GM12874 (cell line): Measurements from ENCODE around the gene EXOC4.

Experiments used
- TF ChIP-seq, protein P1 (sequence below): IDR thresholded peaks from 2 replicates; pipeline ENCODE4 v1.5.1; 2011; ENCODE audit warnings: low read depth, mild to moderate bottlenecking, control low read depth, low read length, moderate library complexity; ENCODE audit not compliant: insufficient read depth

Gene EXOC4

DNA sequence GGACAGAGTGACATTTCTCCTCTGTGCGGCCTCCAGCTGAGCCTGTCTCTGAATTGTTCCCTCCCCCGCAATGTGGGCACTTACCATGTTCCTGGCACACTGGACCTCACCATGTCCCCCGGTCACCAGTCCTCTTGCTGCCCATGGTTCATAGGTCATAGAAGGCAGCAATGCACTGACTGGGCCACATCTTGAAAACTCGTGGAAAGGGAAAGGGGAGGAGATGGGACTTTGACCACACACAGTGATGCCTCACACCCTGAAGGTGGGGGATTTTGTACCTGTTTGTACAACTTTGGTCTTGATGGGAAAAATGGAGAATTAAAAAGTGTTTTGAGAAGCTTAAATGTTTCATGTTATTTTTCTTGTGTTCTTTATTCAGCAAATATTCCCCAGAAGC lies 812.5 kb downstream of the EXOC4 start:
- TF ChIP-seq, protein P1, sequence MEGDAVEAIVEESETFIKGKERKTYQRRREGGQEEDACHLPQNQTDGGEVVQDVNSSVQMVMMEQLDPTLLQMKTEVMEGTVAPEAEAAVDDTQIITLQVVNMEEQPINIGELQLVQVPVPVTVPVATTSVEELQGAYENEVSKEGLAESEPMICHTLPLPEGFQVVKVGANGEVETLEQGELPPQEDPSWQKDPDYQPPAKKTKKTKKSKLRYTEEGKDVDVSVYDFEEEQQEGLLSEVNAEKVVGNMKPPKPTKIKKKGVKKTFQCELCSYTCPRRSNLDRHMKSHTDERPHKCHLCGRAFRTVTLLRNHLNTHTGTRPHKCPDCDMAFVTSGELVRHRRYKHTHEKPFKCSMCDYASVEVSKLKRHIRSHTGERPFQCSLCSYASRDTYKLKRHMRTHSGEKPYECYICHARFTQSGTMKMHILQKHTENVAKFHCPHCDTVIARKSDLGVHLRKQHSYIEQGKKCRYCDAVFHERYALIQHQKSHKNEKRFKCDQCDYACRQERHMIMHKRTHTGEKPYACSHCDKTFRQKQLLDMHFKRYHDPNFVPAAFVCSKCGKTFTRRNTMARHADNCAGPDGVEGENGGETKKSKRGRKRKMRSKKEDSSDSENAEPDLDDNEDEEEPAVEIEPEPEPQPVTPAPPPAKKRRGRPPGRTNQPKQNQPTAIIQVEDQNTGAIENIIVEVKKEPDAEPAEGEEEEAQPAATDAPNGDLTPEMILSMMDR = no peak

DNA sequence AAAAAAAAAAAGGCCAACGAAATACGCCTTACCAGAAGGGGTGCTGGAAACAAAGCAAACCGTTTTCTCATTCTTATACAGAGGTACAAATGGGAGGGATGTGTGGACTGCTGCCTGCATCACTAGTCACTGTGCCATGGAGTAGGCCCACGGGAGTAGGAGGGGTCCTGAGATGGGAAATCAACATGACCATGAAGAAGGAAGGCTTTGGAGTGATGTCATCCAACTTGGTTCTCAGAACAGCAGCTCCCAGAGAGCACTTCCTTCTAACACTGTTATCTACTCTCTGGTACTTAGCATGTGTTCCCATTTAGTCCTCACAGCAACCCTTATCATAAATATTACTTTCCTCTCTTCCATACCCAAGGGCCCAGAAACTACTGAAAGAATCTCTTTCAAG lies 814.3 kb downstream of the EXOC4 start:
- TF ChIP-seq, protein P1 = no peak

DNA sequence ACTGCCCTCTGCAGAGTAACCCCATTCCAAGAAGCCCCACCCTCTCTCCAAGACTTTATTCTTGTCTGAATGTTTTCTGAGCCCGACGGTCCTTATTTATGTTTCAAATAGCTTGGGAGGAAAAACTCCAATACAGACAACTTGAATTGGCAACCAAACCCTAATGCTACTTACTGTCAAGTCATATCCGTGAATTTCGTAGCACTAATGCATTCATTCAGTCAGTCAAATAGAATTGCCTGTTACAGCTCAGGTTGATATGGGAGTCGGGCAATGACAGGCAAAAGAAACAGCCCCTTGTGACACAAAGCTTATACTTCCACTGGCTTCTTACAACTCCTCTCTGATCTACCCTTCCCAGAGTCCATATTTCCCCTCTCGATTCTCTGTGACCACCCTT lies 815.8 kb downstream of the EXOC4 start:
- TF ChIP-seq, protein P1 = no peak

DNA sequence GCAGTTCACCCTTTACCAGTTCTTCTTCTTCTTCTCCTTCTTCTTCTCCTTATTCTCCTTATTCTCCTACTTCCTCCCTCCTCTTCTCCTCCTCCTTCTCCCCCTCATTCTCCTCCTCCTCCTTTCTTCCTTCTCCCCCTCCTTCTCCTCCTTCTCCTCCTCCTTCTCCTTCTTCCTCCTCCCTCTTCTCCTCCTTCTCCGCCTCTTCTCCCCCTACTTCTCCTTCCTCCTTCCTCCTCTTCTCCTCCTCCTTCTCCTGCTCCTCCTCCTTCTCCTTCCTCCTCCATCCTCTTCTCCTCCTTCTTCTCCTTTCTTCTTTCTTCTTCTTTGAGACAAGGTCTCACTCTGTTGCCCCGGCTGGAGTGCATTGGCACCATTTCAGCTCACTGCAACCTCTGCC lies 816.3 kb downstream of the EXOC4 start:
- TF ChIP-seq, protein P1 = no peak

DNA sequence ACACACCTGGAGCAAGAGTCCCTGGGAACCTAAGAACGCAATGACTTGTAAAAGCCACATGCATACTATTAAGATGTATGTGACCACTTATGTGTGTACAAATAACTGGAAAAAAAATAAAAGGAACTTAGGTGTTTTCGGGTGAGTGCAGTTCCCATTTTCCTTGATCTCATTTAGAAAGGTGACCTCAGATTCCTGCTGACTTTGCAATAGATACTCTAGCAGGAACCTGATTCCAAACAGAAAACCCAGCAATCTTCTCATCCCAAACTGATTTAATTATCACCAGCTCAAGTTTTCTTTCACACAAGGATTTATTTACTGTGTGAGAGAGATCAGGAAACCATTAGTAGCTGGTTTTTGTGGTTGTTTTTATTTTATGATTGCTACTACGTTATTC lies 817.8 kb downstream of the EXOC4 start:
- TF ChIP-seq, protein P1 = no peak

DNA sequence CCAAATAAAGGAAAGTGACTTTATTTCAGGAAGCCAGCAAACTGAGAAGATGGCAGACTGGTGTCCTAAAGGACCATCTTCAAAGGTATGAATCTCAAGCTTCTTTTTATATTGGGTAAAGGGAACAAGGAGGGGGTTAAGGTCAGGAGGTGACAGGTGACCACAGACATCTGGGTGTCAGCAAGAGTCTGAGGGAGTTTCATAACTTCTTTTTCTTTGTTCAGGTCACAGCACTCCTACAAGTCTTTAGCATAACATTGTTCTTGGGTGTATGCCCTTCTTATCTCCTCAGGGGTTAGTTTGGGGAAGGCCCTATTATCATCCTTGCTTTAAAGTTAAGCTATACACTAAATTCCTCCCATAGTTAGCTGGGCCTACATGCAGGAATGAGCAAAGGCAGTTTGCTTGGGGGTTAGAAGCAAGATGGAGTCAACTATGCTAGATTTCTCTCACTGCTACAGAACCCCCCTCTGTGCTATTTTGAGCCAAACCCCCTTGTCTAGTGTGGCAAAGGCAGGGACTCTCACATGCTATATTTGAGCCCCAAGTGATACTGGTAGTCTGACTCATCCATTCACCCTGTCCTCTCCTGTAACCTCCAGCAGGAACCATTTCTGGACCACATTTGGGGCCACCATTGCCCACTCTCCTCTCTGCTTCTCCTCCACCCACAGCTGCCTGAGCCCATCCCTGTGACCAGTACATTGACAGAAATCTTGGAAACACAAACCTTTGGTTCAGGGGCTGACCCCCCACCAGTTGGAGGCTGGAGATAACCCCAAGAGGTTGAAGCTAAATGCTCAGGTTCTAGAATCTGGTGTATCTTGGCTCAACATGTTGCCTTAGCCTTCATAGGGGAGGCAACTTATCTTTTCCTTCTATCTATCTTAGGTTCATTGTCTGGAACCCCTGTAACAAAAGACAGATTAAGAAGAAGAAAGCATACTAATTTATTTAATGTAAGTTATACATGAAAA lies 818.8 kb downstream of the EXOC4 start:
- TF ChIP-seq, protein P1 = no peak

DNA sequence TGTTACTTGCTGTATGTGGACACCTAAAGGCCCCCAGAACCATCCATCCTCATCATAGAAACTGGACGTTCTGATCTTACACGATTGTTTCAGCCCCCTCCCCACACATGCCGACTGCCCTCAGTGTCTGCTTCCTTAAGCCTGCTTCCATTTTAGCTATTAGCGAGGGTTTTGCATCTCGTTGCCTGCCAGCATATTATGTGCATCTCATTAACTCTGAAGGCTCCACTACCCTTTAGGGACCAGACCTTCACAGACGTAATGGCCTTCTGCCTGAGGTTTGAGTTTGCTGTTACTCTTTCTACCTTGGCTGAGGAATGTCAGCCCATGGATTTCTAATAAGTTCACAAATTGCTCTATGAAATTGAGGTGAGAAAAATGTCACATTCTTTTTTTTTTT lies 820.4 kb downstream of the EXOC4 start:
- TF ChIP-seq, protein P1 = no peak
